ENCODE measurements around the gene TOX2. TPM values are rescaled to one million over a fixed set of nuclear protein-coding genes. Genes with fewer than 3 reads are reported as not detected.

Gene TOX2
- total RNA-seq, 2 experiments from 2014 or later, result 0.34 to 0.63 TPM

DNA sequence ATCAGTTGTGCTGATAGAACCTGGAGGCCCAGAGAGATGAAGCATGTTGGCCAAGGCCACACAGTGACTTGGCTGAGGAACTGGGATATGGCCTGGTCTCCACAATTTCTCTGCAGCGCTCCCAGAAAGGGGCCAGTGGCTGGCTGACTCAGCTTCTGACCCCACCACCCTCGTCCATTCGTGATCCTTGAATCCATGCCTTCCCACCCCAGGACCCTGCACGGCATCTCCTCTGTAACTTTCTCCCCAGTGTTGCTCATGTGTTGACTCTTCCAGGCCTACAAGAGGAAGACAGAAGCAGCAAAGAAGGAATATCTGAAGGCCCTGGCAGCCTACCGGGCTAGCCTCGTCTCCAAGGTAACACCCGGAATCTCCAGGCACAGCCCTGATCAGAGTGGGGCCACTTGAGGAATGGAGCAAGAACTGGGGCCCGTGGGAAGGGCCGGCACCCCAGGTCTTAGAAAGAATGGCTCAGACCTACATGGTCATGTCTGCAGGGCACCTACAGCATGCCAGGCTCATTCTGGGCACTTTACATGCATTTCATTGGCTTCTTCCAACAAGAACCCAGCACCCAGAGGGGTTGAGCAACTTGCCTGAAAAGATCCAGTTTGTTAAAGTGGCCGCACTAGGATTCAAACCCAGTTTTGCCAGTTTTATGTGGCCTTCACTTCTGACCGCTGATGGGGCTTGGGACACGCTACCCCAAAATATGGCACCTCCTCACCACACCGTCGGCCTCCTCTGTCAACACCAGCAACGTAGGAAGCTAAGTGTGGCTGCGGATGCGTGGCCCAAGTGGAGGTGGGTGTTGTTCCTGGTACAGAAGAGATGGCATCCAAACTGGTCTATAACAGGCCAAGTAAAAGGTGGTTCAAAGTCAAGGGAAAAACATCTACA is 150.1 kb downstream of the TOX2 start:
- ChIA-PET POLR2A (no interaction called here), CTCF (no interaction called here)

DNA sequence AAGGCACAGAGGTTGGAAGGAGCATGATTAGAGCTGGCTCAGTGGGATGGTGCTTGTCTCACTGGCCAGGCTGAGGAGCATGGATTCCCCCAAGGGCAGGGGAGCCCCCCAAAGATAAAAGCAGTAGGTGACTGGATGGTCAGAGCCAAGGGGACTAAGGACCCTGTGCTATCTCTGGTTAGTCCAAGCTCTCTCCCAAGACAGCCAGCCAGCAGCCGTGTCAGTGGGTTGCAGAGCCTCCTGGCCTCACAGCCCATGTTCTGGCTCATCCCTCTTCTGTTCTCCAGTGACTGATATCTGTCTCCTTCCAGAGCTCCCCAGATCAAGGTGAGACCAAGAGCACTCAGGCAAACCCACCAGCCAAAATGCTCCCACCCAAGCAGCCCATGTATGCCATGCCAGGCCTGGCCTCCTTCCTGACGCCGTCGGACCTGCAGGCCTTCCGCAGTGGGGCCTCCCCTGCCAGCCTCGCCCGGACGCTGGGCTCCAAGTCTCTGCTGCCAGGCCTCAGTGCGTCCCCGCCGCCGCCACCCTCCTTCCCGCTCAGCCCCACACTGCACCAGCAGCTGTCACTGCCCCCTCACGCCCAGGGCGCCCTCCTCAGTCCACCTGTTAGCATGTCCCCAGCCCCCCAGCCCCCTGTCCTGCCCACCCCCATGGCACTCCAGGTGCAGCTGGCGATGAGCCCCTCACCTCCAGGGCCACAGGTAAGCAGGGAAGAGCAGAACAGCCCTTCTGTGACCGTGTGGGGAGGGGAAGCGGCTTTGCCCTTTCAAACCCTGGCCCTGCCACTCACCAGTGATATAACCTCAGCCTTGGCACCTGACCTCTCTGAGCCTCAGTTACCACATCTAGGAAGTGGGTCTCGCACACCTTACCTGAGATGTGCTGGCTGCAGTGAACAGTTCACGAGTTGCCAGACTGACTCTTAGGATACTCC is 151.0 kb downstream of the TOX2 start:
- ChIA-PET POLR2A (no interaction called here), CTCF (no interaction called here)

DNA sequence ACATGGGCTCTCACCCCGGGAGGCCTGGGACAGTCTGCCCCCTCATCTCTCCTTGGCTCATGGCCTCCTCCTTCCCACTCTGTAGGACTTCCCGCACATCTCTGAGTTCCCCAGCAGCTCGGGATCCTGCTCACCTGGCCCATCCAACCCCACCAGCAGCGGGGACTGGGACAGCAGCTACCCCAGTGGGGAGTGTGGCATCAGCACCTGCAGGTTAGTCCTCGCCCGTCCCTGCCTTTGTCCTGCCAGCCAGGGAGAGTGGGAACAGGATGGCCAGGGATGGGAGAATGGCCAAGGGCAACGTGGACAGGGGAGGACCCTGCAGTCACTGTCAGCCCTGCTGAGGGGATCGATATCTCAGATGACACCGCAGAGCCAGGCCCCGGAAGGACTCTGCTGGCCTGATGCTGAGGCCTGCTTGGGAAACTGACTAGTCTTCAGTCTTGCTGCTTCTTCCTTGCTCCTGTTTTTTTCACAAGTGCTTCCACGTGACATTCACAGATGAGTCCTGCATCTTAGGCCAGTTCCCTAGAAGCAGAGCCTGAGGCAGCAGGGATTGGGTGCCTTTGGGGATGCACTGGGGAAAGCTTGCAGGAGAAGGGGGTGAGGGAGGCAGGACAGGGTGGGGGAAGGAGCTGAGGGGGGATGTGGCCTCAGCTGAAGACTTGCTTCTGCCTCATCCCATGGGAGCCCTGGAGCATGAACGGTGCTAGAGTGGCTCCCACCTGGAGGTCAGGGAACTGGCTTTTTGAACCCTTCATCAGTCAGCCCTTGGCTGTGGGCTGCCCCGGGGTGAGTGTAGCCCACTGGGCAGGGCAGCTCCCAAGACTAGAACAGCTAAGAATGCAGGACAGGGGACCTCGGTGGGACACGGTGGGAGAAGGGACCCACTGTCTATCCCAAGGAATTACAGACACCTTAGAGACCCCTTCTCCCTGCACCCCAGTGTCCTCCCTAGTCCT is 152.3 kb downstream of the TOX2 start:
- ChIA-PET CTCF (no interaction called here), POLR2A (no interaction called here)

DNA sequence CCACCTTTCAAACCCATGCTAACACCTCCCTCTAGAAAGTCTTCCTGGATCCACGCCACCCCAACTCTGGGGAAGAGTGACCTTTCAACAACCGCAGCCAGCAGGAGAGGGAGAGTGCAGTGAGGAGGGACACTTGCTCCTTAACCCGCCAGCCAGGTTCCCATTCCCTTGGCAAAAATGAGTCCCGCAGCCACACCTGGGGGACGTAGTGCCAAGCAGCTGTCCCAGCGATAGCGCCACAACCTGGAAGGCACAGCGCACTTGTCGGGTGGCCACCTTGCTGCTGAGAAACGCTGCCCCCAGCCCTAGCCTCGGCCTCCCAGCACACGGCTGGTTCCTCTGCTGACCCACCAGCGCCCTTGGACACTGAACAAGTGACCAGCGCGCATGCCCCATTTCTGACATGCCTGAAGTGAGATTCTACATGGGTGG is 153.0 kb downstream of the TOX2 start:
- ChIA-PET POLR2A (no interaction called here), CTCF (no interaction called here)

GRCh38 chr20:44068316-44069201 is 153.9 kb downstream of the TOX2 start:
- CTCF ChIA-PET, result interaction anchor here (0.6 to 3.3 kb wide), 3 partner anchors 40 to 318 kb away, joined by 3 to 13 read pairs (median 3); no protein-coding TSS in a partner anchor
- POLR2A ChIA-PET, result no interaction called here

- POLR2A ChIA-PET, result no interaction called here
- CTCF ChIA-PET, result interaction anchor here (0.6 to 3.3 kb wide), 4 partner anchors 11 to 319 kb away, joined by 3 to 13 read pairs (median 3); no protein-coding TSS in a partner anchor
Observed at GRCh38 chr20:44069203-44070011, 154.8 kb downstream of the TOX2 start.

DNA sequence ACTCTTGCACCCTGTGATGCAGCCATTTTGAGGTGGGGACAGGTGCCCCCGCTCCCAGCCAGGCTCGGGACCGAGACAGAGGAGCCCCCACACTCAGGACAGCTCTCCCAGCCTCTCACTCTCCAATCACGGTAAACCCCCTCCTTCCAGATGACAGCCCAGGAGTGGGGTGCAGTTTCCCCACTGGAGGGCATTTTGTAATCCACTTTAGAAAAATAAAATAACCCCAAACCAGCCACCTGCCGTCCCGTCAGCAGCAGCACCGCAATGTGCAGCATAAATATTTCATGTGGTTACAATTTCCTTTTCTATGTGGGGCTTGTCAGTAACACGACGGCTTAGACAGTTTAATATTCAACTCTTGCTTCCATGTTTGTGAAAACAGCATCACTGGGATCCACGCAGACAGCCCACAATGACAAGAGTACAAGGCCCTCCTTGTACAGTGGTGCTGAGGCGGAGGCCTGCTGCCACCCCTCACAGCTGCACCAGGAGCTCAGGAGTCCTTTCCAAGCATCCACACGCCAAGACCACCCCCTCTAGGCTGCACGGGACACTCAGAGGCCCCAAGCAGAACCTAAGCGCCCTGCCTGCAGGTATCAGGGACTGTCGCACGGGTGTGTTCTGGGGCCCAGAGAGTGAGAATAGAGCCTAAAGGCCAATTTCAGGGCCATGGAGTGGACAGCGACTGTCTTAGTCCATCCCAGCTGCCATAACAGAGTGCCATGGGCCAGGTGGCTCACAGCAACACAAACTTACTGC is 155.7 kb downstream of the TOX2 start:
- ChIA-PET POLR2A (no interaction called here), CTCF (interaction anchor here (1.4 to 3.3 kb wide), 2 partner anchors 10 to 320 kb away, joined by 3 to 13 read pairs; no protein-coding TSS in a partner anchor)

GRCh38 chr20:44071057-44071456 is 156.4 kb downstream of the TOX2 start:
- POLR2A ChIA-PET, result no interaction called here
- CTCF ChIA-PET, result interaction anchor here (1.4 to 3.3 kb wide), 2 partner anchors 9 to 321 kb away, joined by 3 to 13 read pairs; no protein-coding TSS in a partner anchor

DNA sequence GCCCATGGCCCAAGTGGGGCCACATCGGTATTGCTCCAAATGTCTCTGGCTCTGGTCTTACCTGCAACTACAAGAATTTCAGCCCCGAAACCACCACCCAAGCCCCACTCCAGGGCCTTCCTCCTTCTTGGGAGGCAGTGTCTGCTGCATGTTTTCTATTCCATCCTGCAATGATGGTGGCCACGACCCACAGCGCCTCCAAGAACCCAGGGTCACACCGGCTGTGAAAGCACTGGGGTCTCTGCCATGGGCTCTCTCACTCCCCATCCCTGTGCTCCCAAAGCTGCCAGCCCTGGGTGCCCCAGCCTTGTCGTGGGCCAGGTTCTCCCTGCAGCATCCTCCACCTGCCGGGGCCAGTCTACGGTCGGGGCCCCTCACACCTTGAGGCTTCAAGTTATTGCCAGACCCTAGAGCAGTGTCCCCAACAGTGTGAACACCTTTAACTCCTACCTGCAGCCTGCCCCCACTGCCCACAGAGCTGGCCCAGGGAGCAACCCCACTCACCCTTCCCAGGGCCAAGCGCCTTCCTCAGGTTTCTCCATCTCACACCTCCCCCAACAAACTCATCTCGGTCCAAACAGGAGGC is 157.0 kb downstream of the TOX2 start:
- ChIA-PET POLR2A (no interaction called here), CTCF (interaction anchor here (0.8 to 3.3 kb wide), 2 partner anchors 9 to 321 kb away, joined by 3 to 13 read pairs; no protein-coding TSS in a partner anchor)

- CTCF ChIA-PET, result interaction anchor here (0.8 kb wide), 1 partner anchor 8 kb away, joined by 3 read pairs; no protein-coding TSS in a partner anchor
- POLR2A ChIA-PET, result no interaction called here
Observed at GRCh38 chr20:44072384-44072783, 157.7 kb downstream of the TOX2 start.

DNA sequence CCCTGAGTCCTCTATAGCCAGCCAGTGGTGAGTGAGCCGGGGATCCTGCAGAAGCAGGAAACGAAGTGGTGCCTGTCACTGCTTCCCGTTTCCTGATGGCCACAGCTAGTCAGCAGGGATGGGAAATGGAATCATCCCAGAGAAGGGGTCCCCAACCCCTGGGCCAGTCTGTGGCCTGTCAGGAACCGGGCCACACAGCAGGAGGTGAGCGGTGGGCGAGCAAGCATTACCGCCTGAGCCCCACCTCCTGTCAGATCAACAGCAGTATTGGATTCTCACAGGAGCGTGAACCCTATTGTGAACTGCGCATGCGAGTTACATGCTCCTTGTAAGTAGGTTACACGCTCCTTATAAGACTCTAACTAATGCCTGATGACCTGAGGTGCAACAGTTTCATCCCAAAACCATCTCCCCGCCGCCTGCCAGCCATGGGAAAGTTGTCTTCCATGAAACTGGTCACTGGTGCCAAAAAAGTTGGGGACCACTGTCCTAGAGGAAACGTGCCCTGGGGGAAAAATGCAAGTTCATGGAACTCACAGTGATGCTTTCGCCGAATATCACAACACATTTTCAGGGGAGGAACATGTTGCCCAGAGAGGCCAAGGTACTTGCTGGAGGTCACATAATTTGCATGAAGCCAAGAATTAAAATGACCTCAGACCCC is 158.5 kb downstream of the TOX2 start:
- ChIA-PET POLR2A (no interaction called here), CTCF (no interaction called here)

DNA sequence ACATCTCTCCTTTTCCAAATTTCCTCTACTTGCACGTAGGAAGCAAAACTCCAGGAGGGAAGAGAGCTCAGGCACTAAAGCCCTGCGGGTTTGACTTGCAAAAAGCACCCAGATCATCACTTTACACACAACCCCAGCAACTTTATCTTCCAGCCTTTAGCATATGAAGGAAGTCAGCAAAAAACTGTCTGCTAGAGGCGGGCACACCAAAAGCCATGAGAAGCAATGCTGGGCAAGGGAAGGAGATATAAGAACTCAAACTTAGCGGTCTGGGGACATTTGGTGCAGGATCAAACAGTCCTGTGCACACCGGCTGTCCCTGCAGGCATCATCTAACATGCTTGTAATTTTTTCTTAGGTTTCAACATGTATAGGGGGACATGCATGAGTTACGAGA is 159.0 kb downstream of the TOX2 start:
- POLR2A ChIA-PET, result no interaction called here
- CTCF ChIA-PET, result no interaction called here

DNA sequence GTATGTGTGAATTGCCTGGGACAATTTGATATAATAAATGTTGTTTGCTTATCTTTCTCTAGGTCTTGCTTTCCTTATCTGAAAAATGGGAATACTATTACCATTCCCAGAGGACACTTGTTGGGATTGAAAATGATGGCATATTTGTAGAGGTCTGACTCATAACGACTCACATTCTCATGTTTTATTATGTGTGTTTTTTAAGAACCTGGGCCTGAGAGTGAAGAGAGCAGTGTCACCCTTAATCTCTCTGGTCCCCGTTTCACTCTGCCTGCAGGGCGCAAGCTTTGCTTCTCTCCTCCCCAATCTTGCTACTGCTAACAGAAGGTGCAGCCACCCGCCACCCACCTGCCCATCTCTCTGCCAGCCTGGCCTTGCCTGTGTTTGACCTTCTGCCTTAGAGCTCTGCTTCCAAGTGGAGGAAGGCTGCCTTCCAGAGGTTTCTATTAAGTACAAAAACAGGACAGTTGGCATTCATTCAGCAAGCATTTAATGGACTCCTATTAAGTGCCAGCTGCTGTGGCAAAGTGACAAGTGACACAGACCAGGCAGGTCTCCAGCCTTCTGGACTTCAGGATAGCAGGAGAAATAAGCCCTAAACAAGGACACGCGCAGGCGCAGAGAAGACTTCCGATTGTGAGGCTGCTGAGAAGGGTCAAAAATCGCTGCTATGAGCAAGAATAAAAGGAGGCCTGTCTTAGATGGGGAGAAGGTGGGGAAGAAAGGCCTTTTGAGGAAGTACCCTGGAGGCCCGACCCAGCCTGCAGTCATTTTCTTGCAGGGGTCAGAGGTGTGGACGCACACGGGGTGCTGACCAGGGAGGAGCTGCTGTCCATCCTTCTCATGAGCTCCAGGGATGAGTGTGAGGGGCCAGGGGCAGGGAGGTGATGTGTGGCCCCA is 159.8 kb downstream of the TOX2 start:
- POLR2A ChIA-PET, result no interaction called here
- CTCF ChIA-PET, result no interaction called here

GRCh38 chr20:44075191-44075949 is 160.7 kb downstream of the TOX2 start:
- POLR2A ChIA-PET, result no interaction called here
- CTCF ChIA-PET, result no interaction called here
